Naive thymus-derived CD4-positive, alpha-beta T cell (primary cell): ENCODE measurements around the gene WDR37. TPM values are rescaled to one million over a fixed set of nuclear protein-coding genes. Genes with fewer than 3 reads are reported as not detected.

Source experiments
- ATAC-seq: fragments of 150-1000 bp; cut with Tn5 transposase; 2 replicates; pipeline ENCODE4 v1.10.0; 2021; ENCODE audit warnings: mild to moderate bottlenecking, moderate library complexity
- CTCF ChIA-PET: fragments of 350-600 bp; sonication (Branson Sonifier 250); formaldehyde crosslinking; loops from one replicate; lab custom pipeline; 2021; ENCODE audit warnings: antibody characterized with exemption; lab: Charles Lee
- POLR2A ChIA-PET: fragments of 350-600 bp; sonication (Branson Sonifier 250); formaldehyde crosslinking; loops from one replicate; lab custom pipeline; 2021; ENCODE audit warnings: antibody characterized with exemption, inconsistent platforms; lab: Charles Lee
- DNase-seq, 9 donors: peaks; one replicate each; pipeline versions ENCODE4 v3.0.0 to v3.0.0-alpha.2; 2020 to 2022; ENCODE audit warnings: mixed read lengths in 1 of 9
- H3K27ac ChIP-seq: one replicate; pipeline ENCODE4 v1.7.0; 2013; ENCODE audit warnings: mild to moderate bottlenecking, low read depth, low read length, moderate library complexity
- H3K27me3 ChIP-seq, 2 donors: one replicate each; pipeline ENCODE4 v1.7.0; 2013; ENCODE audit warnings: low read length in 2 of 2, mild to moderate bottlenecking in 2 of 2, moderate library complexity in 2 of 2; ENCODE audit not compliant: control insufficient read depth in 2 of 2, insufficient read depth in 2 of 2
- H3K36me3 ChIP-seq, 3 experiments: 1 replicate in 2 of 3; 2 replicates in 1 of 3; pipeline ENCODE4 v1.7.0; 2013; ENCODE audit warnings: low read length in 3 of 3, mild to moderate bottlenecking in 3 of 3, moderate library complexity in 1 of 3; ENCODE audit not compliant: insufficient read depth in 3 of 3, control insufficient read depth in 2 of 3
- H3K4me1 ChIP-seq, 2 donors: one replicate each; pipeline ENCODE4 v1.7.0; 2013; ENCODE audit warnings: low read length in 2 of 2, mild to moderate bottlenecking in 2 of 2, moderate library complexity in 1 of 2; ENCODE audit not compliant: control insufficient read depth in 2 of 2, insufficient read depth in 2 of 2
- H3K4me3 ChIP-seq: 2 replicates; pipeline ENCODE4 v1.7.0; 2013; ENCODE audit warnings: mild to moderate bottlenecking, low read length
- H3K9me3 ChIP-seq, 3 experiments: 1 replicate in 2 of 3; 2 replicates in 1 of 3; pipeline ENCODE4 v1.7.0; 2013; ENCODE audit warnings: low read length in 3 of 3; ENCODE audit not compliant: control insufficient read depth in 2 of 3
- H3K27ac Mint-ChIP-seq, 9 donors: one replicate each; pipeline ENCODE4 v1.8.0; 2020 to 2022; ENCODE audit warnings: mixed read lengths in 9 of 9, mild to moderate bottlenecking in 8 of 9, moderate library complexity in 5 of 9, inconsistent platforms in 2 of 9
- H3K27me3 Mint-ChIP-seq, 5 donors: one replicate each; pipeline ENCODE4 v1.8.0; 2021 to 2022; ENCODE audit warnings: mixed read lengths in 5 of 5, mild to moderate bottlenecking in 1 of 5
- H3K36me3 Mint-ChIP-seq, 5 donors: one replicate each; pipeline ENCODE4 v1.8.0; 2020 to 2022; ENCODE audit warnings: mixed read lengths in 5 of 5, mild to moderate bottlenecking in 3 of 5, inconsistent platforms in 1 of 5
- H3K4me1 Mint-ChIP-seq, 7 donors: one replicate each; pipeline ENCODE4 v1.8.0; 2020 to 2022; ENCODE audit warnings: mixed read lengths in 7 of 7, mild to moderate bottlenecking in 3 of 7, inconsistent platforms in 1 of 7
- H3K4me3 Mint-ChIP-seq, 10 donors: one replicate each; pipeline ENCODE4 v1.8.0; 2020 to 2022; ENCODE audit warnings: mild to moderate bottlenecking in 10 of 10, mixed read lengths in 10 of 10, moderate library complexity in 6 of 10, inconsistent platforms in 2 of 10
- H3K9me3 Mint-ChIP-seq, 11 donors: one replicate each; pipeline ENCODE4 v1.8.0; 2020 to 2022; ENCODE audit warnings: mixed read lengths in 11 of 11, mild to moderate bottlenecking in 4 of 11, inconsistent platforms in 1 of 11, moderate library complexity in 1 of 11
- intact Hi-C, 2 donors: fragments of 100-400 bp; cut with micrococcal nuclease; formaldehyde crosslinking; loops; one replicate each; pipeline ENCODE4 v1.15.1; 2023
- polyA plus RNA-seq, 2 donors: library from polyadenylated mRNA; unstranded; fragments of 300-500 nt; fragmentation: Illumina TruSeq; gene quantifications; one replicate each; pipeline ENCODE4 v1.2.3, GENCODE V29; 2021
- total RNA-seq, 6 experiments: library from RNA in 5 of 6; stranded (reverse) in 5 of 6; gene quantifications; 1 replicate in 5 of 6; 2 replicates in 1 of 6; pipeline ENCODE4 v1.2.3 and lab custom pipeline; 2021 to 2026

The WDR37 gene
- total and polyA plus RNA-seq, 7 experiments from 2014 or later: 16.9 to 52.6 (median 35.8) TPM

DNA sequence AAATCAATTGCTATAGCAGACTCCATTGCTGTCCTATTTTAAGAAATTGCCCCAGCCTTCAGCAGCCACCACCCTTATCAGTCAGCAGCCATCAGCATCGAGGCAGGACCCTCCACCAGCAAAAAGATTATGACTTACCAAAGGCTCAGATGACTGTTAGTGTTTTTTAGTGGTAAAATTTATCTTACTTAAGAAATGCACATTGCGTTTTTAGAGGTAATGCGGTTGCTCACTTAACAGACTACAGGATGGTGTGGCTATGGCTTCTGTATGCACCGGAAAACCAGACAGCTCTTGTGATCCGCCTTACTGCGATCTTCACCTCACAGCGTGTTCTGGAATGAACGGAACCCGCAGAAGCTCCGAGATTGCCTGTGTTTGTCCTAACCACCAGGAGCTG, 58.1 kb downstream of the WDR37 start:
- POLR2A ChIA-PET: no interaction called here
- H3K27ac Mint-ChIP-seq: peak overlapping the region in 3 of 9 donors; percentile 41 to 90 (median 56)

DNA sequence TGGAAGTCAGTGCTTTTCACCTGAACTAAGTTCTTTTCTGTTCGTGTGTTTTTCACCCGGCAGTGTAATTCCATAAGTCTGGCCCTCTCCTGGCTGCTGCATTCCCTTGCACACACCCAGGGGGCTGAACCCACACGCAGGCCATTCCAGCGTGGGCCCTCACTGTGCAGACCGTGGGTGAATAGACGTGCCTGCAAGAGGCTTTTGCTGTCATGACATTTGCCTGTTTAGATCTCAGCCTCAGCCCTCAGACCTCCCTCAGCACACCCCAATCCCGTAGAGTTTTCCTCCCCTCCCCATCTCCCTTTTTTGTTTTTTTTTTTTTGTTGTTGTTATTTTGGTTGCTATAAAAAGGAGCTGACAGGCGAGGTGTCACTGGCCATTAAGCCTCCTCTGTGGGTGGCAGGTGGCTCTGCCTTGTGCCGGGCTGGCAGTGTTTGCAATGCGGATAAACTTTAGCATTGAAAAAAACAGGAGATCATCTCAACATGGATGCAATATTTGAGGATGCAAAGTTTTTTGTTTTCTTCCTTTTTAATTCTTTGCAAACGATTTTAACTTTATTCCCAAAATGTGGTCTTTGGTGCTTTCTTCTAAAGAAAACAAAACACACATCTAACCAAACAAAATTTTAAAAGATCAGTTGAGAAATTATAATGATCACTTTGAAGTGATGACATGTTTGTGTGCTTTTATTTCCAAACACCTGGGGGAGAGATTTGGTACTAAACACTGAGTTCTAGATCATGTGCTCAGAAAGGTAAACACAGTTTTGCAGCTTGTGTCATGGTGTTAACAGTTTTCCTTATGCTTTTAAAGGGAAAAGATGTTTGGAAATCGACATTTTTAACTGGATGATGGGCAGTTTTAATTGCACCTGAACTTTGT, 58.8 kb downstream of the WDR37 start:
- Mint-ChIP-seq H3K27ac (peak overlapping the region in 7 of 9 donors; percentile 17 to 90 (median 56)), H3K9me3 (peaks cover 0 to 6% (median 0%) of the 10 kb centered on the region in 11 donors), H3K27me3 (no peaks in the 10 kb centered on the region), H3K4me3 (no peak overlapping the region), H3K4me1 (peaks cover 33 to 79% (median 70%) of the 10 kb centered on the region in 7 donors), H3K36me3 (peaks cover 23 to 75% (median 56%) of the 10 kb centered on the region in 5 donors)
- POLR2A ChIA-PET: no interaction called here
- H3K4me1 ChIP-seq: peaks cover 7 to 34% of the 10 kb centered on the region in 2 donors
- ATAC-seq (no peak), DNase-seq (peak in 1 of 9 donors; percentile 4)
- H3K27ac ChIP-seq: no peak overlapping the region
- H3K27me3 ChIP-seq: no peaks in the 10 kb centered on the region
- H3K36me3 ChIP-seq: peaks cover 8 to 78% (median 28%) of the 10 kb centered on the region in 3 experiments
- H3K4me3 ChIP-seq: no peak overlapping the region
- intact Hi-C loops: loop anchor here (5.0 to 10.0 kb wide), 5 partner anchors 128 to 962 kb away; partner anchors contain the start of gene GTPBP4 (in 1 of the 2)
- H3K9me3 ChIP-seq: no peaks in the 10 kb centered on the region
- CTCF ChIA-PET: no interaction called here

More for the DNA sequence above, 58.1 kb downstream of the WDR37 start:
- CTCF ChIA-PET: no interaction called here
- DNase-seq (peak in 1 of 9 donors; percentile 3), ATAC-seq (no peak)
- H3K36me3 ChIP-seq: peaks cover 8 to 72% (median 25%) of the 10 kb centered on the region in 3 experiments
- Mint-ChIP-seq H3K36me3 (peaks cover 21 to 73% (median 55%) of the 10 kb centered on the region in 5 donors), H3K27me3 (no peaks in the 10 kb centered on the region), H3K4me1 (peaks cover 38 to 75% (median 68%) of the 10 kb centered on the region in 7 donors), H3K4me3 (no peak overlapping the region), H3K9me3 (peaks cover 0 to 6% (median 0%) of the 10 kb centered on the region in 11 donors)
- no peaks in the 10 kb centered on the region for H3K27me3 ChIP-seq
- intact Hi-C loops: loop anchor here (5.0 to 10.0 kb wide), 5 partner anchors 127 to 963 kb away; partner anchors contain the start of gene GTPBP4 (in 1 of the 2)
- no peaks in the 10 kb centered on the region for H3K9me3 ChIP-seq
- H3K4me1 ChIP-seq: peaks cover 7 to 33% of the 10 kb centered on the region in 2 donors
- H3K4me3 ChIP-seq: no peak overlapping the region
- H3K27ac ChIP-seq: no peak overlapping the region

DNA sequence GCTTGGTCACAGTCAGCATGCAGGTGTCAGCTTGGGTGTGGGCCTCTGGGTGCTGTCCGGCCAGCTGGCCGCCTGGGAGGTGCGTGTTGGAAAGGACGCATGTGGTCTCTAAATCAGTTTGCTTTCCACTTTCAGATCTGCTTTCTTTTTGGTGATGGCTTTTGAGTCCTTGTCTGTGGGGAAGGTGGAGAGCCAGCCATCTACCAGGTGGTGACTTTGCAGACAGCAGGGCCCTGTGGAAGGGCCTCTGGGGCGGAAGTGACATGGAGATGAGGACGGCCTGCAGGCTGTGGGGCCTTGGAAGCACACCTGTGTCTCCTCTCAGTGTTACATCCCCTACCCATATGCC, 59.4 kb downstream of the WDR37 start:
- Mint-ChIP-seq H3K4me1 (peaks cover 27 to 75% (median 70%) of the 10 kb centered on the region in 7 donors), H3K27ac (peak overlapping the region in 7 of 9 donors; percentile 40 to 90 (median 56)), H3K9me3 (peaks cover 0 to 6% (median 0%) of the 10 kb centered on the region in 11 donors), H3K36me3 (peaks cover 25 to 77% (median 52%) of the 10 kb centered on the region in 5 donors), H3K4me3 (no peak overlapping the region), H3K27me3 (no peaks in the 10 kb centered on the region)
- no peak for ATAC-seq
- ChIA-PET CTCF (no interaction called here), POLR2A (no interaction called here)
- Histone ChIP-seq H3K36me3 (peaks cover 8 to 84% (median 28%) of the 10 kb centered on the region in 3 experiments), H3K27me3 (no peaks in the 10 kb centered on the region), H3K4me3 (no peak overlapping the region), H3K4me1 (peaks cover 4 to 31% of the 10 kb centered on the region in 2 donors), H3K27ac (no peak overlapping the region), H3K9me3 (no peaks in the 10 kb centered on the region)
- intact Hi-C loops: loop anchor here in 1 of 2 donors (10.0 kb wide), 1 partner anchor 639 kb away; no protein-coding TSS in a partner anchor
- peak in 1 of 9 donors; percentile 9 for DNase-seq

DNA sequence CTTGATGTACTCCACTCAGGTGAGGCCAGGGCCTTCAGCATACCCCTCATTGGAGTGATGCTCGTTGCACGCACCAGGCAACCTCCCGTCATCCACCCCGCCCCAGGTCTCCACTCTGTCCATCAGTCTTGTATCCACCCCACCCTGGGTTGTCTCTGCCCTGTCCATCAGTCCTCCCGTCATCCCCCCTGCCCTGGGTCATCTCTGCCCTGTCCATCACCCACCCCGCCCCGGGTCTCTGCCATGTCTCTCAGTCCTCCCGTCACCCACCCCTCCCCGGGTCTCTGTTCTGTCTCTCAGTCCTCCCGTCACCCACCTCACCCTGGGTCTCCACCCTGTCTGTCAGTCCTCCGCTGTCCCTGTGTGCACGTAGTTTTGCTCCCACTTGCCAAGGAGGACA, 59.9 kb downstream of the WDR37 start:
- no peak overlapping the region for H3K4me3 Mint-ChIP-seq
- Histone ChIP-seq H3K27me3 (no peaks in the 10 kb centered on the region), H3K9me3 (no peaks in the 10 kb centered on the region), H3K4me1 (peaks cover 0 to 26% of the 10 kb centered on the region in 2 donors), H3K4me3 (no peak overlapping the region), H3K27ac (peak overlapping the region; percentile 19), H3K36me3 (peaks cover 8 to 88% (median 28%) of the 10 kb centered on the region in 3 experiments)
- ChIA-PET CTCF (no interaction called here), POLR2A (no interaction called here)
- H3K9me3 Mint-ChIP-seq: peaks cover 0 to 6% (median 0%) of the 10 kb centered on the region in 11 donors
- no peaks in the 10 kb centered on the region for H3K27me3 Mint-ChIP-seq
- peak overlapping the region in 6 of 9 donors; percentile 32 to 90 (median 64) for H3K27ac Mint-ChIP-seq
- ATAC-seq (no peak), DNase-seq (peak in 1 of 9 donors; percentile 19)
- intact Hi-C loops: loop anchor here in 1 of 2 donors (10.0 kb wide), 1 partner anchor 639 kb away; no protein-coding TSS in a partner anchor
- peaks cover 22 to 71% (median 66%) of the 10 kb centered on the region in 7 donors for H3K4me1 Mint-ChIP-seq
- H3K36me3 Mint-ChIP-seq: peaks cover 25 to 78% (median 51%) of the 10 kb centered on the region in 5 donors

DNA sequence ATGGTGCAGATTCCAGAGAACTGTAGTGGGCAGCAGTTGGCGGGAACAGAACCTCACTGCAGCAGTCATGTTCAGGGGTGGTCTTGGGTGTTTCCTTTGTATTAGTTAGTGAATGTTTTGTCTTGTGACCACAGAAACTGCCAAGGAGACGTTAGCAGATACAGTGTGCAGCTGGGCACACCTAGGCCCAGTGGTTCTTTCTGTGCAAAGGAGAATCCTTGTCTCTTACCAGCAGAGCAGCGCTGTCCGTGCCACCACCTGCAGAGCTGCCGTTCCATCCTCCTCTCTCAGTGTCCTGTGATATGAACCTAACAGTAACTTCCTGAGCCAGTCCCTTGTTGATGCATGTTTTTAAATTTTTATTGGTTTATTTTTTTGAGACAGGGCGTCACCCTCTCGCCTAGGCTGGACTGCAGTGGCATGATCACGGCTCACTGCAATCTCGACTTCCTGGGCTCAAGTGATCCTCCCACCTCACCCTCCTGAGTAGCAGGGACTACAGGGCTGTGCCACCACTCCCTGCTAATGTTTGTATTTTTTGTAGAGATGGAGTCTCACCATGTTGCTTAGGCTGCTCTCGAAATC, 60.6 kb downstream of the WDR37 start:
- peak in 1 of 9 donors; percentile 10 for DNase-seq
- H3K9me3 Mint-ChIP-seq: peaks cover 0 to 6% (median 0%) of the 10 kb centered on the region in 11 donors
- Histone ChIP-seq H3K9me3 (no peaks in the 10 kb centered on the region), H3K27me3 (no peaks in the 10 kb centered on the region), H3K4me1 (peaks cover 0 to 22% of the 10 kb centered on the region in 2 donors), H3K36me3 (peaks cover 8 to 90% (median 28%) of the 10 kb centered on the region in 3 experiments), H3K4me3 (no peak overlapping the region), H3K27ac (peak overlapping the region; percentile 54)
- peaks cover 21 to 68% (median 59%) of the 10 kb centered on the region in 7 donors for H3K4me1 Mint-ChIP-seq
- no peak for ATAC-seq
- H3K36me3 Mint-ChIP-seq: peaks cover 24 to 79% (median 47%) of the 10 kb centered on the region in 5 donors
- intact Hi-C loops: loop anchor here in 1 of 2 donors (10.0 kb wide), 1 partner anchor 638 kb away; no protein-coding TSS in a partner anchor
- ChIA-PET POLR2A (no interaction called here), CTCF (no interaction called here)
- peak overlapping the region in 8 of 9 donors; percentile 72 to 94 (median 86) for H3K27ac Mint-ChIP-seq
- peak overlapping the region in 1 of 10 donors; percentile 1 for H3K4me3 Mint-ChIP-seq
- H3K27me3 Mint-ChIP-seq: no peaks in the 10 kb centered on the region

DNA sequence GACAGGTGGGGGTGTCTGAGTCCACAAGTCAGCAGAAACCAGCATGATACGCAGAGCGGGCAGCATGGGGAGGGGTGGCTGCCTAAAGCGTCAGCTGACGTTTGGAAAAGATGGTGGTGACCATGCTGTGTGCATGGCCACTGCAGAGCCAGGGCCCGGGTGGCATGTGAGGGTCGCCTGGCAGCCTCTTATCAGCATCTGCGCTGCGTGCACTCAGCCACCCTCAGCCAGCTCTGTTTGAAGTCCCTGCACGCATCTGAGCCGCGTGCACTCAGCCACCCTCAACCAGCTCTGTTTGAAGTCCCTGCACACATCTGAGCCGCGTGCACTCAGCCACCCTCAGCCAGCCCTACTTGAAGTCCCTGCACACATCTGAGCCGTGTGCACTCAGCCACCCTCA, 61.5 kb downstream of the WDR37 start:
- Histone ChIP-seq H3K27me3 (no peaks in the 10 kb centered on the region), H3K9me3 (no peaks in the 10 kb centered on the region), H3K4me1 (peaks cover 0 to 22% of the 10 kb centered on the region in 2 donors), H3K27ac (peak overlapping the region; percentile 54), H3K36me3 (peaks cover 16 to 90% (median 28%) of the 10 kb centered on the region in 3 experiments), H3K4me3 (no peak overlapping the region)
- ChIA-PET POLR2A (no interaction called here), CTCF (no interaction called here)
- peaks cover 15 to 79% (median 47%) of the 10 kb centered on the region in 5 donors for H3K36me3 Mint-ChIP-seq
- ATAC-seq (no peak), DNase-seq (peak in 7 of 9 donors; percentile 2 to 33 (median 21))
- intact Hi-C loops: loop anchor here in 1 of 2 donors (10.0 kb wide), 1 partner anchor 637 kb away; no protein-coding TSS in a partner anchor
- no peaks in the 10 kb centered on the region for H3K27me3 Mint-ChIP-seq
- H3K4me1 Mint-ChIP-seq: peaks cover 15 to 63% (median 52%) of the 10 kb centered on the region in 7 donors
- H3K27ac Mint-ChIP-seq: peak overlapping the region; percentile 66 to 94 (median 83)
- H3K9me3 Mint-ChIP-seq: peaks cover 0 to 6% (median 0%) of the 10 kb centered on the region in 11 donors
- H3K4me3 Mint-ChIP-seq: peak overlapping the region in 5 of 10 donors; percentile 1 to 29 (median 24)
